HUES64 (cell line): ENCODE measurements around the gene STX17.

Source experiments
- H3K27ac ChIP-seq: 2 replicates; pipeline ENCODE4 v1.7.0; 2013; ENCODE audit warnings: low read depth, low read length, inconsistent platforms
- H3K27me3 ChIP-seq: 2 replicates; pipeline ENCODE4 v1.6.1; 2013; ENCODE audit warnings: mild to moderate bottlenecking, low read length; ENCODE audit not compliant: insufficient read depth
- H3K36me3 ChIP-seq: 2 replicates; pipeline ENCODE4 v1.6.1; 2013; ENCODE audit warnings: mild to moderate bottlenecking, low read length; ENCODE audit not compliant: insufficient read depth
- H3K4me1 ChIP-seq: 2 replicates; pipeline ENCODE4 v1.6.1; 2013; ENCODE audit warnings: mild to moderate bottlenecking, low read length, moderate library complexity; ENCODE audit not compliant: insufficient read depth
- H3K4me3 ChIP-seq: 2 replicates; pipeline ENCODE4 v1.5.1; 2013; ENCODE audit warnings: mild to moderate bottlenecking, low read length, moderate library complexity
- H3K9ac ChIP-seq: 2 replicates; pipeline ENCODE4 v1.6.1; 2013; ENCODE audit warnings: mild to moderate bottlenecking, low read depth, low read length
- H3K9me3 ChIP-seq: 2 replicates; pipeline ENCODE4 v1.6.1; 2013; ENCODE audit warnings: low read depth, low read length; ENCODE audit not compliant: insufficient read depth
- WGBS: fragments of 150-250, 120-280 bp; methylation state at CpG from one replicate; pipeline ENCODE4 v1.1.7; 2013; ENCODE audit warnings: missing lambda C conversion rate; 5-methylcytosine and 5-hydroxymethylcytosine counted together

The STX17 gene

DNA sequence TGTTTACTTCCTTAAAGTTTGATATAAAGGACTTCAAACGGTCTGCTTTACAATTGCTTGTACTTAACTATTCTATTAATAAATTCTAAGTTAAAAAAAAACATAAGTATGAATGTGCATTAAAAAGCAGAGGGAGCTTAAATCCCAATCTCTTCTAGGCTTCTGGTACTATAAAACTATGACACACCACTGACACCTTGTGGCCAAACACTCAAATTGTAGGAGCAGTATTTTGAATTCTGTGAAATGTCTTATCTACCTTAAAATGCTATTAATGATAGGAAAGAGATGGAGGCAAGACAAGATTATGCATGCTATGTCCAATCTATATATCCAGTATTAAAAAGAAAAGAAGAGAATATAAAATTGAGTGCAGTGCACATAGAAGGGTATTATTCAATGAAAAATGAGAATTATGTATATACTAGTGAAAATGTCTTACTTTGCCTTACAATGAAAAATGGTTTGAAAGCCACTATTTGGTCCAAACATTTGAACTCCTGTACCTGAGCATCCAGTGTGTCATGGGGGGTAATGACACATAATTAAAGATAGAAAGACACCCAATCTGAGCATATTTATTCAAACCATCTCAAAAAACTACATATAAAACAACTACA lies 104.7 kb downstream of the STX17 start:
- H3K27me3 ChIP-seq, result no peaks in the 10 kb centered on the region
- no peak overlapping the region for H3K4me3 ChIP-seq
- no CpG with 5 or more reads among the region's 1 CpG for WGBS
- no peak overlapping the region for H3K9ac ChIP-seq
- H3K36me3 ChIP-seq, result no peaks in the 10 kb centered on the region
- H3K4me1 ChIP-seq, result no peaks in the 10 kb centered on the region
- H3K9me3 ChIP-seq, result no peaks in the 10 kb centered on the region
- H3K27ac ChIP-seq, result no peak overlapping the region

DNA sequence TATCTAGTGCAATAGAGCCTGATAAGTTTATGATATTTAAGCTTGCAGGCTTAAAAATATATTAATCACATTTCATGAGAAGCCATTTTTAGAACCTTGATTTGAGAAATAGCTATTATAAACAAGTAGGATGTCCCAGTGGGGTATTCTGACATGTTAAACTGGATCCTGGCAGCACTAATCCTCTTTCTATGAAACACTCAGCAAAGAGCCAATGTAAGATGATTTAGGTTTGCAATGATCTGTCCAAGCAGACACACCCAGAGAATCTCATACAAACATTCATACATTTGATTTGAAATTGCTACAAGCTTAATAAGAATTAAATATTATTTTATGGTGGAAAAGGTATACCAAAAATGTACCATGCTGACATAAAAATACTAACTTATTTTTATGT lies 105.8 kb downstream of the STX17 start:
- H3K9ac ChIP-seq, result no peak overlapping the region
- no peaks in the 10 kb centered on the region for H3K27me3 ChIP-seq
- H3K36me3 ChIP-seq, result peaks cover 2% of the 10 kb centered on the region; the same call in 1 of the 2 replicates
- no peaks in the 10 kb centered on the region for H3K4me1 ChIP-seq
- no peak overlapping the region for H3K27ac ChIP-seq
- H3K4me3 ChIP-seq, result no peak overlapping the region
- H3K9me3 ChIP-seq, result no peaks in the 10 kb centered on the region

DNA sequence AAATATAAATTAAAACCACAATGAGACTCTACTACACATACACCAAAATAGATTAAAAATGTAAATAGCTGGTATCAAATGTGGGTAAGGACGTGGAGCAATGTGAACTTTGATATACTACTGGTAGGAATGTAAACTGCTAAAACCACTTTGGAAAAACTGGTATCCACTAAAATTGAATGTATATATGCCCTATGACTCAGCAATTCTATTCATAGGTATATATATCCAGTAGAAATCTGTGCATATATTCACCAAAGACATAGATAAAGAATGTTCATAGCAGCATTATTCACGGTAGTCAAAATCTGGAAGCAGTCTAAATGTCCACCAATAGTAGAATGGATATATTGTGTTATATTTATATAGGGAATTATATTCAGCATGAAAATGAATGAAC lies 107.1 kb downstream of the STX17 start:
- Histone ChIP-seq H3K9ac (no peak overlapping the region), H3K9me3 (no peaks in the 10 kb centered on the region), H3K4me1 (no peaks in the 10 kb centered on the region), H3K27ac (no peak overlapping the region), H3K4me3 (no peak overlapping the region), H3K27me3 (no peaks in the 10 kb centered on the region), H3K36me3 (peaks cover 8% of the 10 kb centered on the region; the same call in 1 of the 2 replicates)
- no CpG with 5 or more reads among the region's 2 CpGs for WGBS

DNA sequence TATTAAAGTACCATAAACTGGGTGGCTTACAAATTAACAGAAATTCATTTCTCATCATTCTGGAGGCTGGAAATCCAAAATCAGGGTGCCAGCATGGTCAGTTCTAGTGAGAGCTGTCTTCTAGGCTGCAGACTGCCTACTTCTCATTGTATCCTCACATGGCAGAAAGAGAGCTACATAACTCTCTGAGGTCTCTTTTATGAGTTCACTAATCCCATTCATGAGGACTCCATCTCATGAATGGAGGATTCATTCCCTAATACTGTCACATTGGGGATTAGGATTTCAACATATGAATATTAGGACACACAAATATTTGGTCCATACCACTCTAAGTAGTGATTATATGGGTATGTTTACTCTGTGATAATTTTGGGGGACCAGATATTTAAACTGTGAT lies 108.4 kb downstream of the STX17 start:
- H3K36me3 ChIP-seq, result peaks cover 8% of the 10 kb centered on the region; the same call in 1 of the 2 replicates
- no peaks in the 10 kb centered on the region for H3K4me1 ChIP-seq
- no peak overlapping the region for H3K9ac ChIP-seq

DNA sequence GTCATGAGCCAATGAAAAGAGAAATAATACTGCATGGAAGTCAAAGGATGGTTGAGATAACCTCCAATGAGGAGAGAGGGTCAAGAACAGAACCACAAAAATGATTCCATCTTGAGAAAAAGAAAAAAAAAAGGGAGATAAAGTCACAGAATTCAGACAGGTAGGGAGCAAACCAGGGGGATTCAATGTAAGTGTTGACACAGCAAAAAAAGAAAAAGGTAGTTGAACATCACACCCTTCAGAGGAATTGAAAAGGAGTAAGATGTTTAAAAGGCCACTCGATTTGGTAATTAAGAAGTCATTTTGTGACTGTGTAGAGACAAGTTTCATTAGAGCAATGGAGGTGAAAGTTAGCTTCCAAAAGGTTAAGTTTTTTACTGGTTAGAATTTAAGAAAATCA lies 113.1 kb downstream of the STX17 start:
- H3K9ac ChIP-seq, result no peak overlapping the region
- no peak overlapping the region for H3K27ac ChIP-seq

More for the DNA sequence above, 108.4 kb downstream of the STX17 start:
- Histone ChIP-seq H3K4me3 (no peak overlapping the region), H3K9me3 (no peaks in the 10 kb centered on the region), H3K27ac (no peak overlapping the region), H3K27me3 (no peaks in the 10 kb centered on the region)

More for the DNA sequence above, 113.1 kb downstream of the STX17 start:
- Histone ChIP-seq H3K4me3 (no peak overlapping the region), H3K4me1 (no peaks in the 10 kb centered on the region), H3K27me3 (no peaks in the 10 kb centered on the region), H3K9me3 (no peaks in the 10 kb centered on the region), H3K36me3 (peaks cover 8% of the 10 kb centered on the region; the same call in 1 of the 2 replicates)
- WGBS, result 88% methylated on average over 1 of the region's 1 CpG
